ENCODE results near the gene ARHGAP18. TPM values are rescaled to one million over a fixed set of nuclear protein-coding genes. Genes with fewer than 3 reads are reported as not detected.
A peak's percentile ranks its signal among the peaks of the same experiment; 100 is the strongest.

The ARHGAP18 gene
- total RNA-seq, 3 donors from 2014 or later (not counting 1 experiment from before 2014, with no cell fraction given) = 11.5 to 12.5 (median 11.8) TPM

GRCh38 chr6:129601323-129601722, 108.7 kb downstream of the ARHGAP18 start:
- Mint-ChIP-seq H3K4me1 (no peaks in the 10 kb centered on the region), H3K36me3 (no peaks in the 10 kb centered on the region), H3K9me3 (no peaks in the 10 kb centered on the region), H3K27ac (no peak overlapping the region), H3K4me3 (no peak overlapping the region), H3K27me3 (ENCODE audit: low read depth in 2 of 2) (no peaks in the 10 kb centered on the region)
- Histone ChIP-seq H3K4me3 (ENCODE audit: low read length) (no peak overlapping the region), H3K4me1 (ENCODE audit: control insufficient read depth, insufficient read depth, low read length) (no peaks in the 10 kb centered on the region), H3K27me3 (ENCODE audit: control insufficient read depth, insufficient read depth, low read length) (no peaks in the 10 kb centered on the region), H3K9me3 (ENCODE audit: control insufficient read depth, insufficient read depth, low read length) (no peaks in the 10 kb centered on the region), H3K36me3 (ENCODE audit: control insufficient read depth, insufficient read depth, low read length) (peaks cover 5% of the 10 kb centered on the region), H3K27ac (ENCODE audit: low read length) (no peak overlapping the region)
- intact Hi-C loops (cut with micrococcal nuclease) = no loop called here
- ATAC-seq (no peak), DNase-seq (no peak)
- no peak for TF ChIP-seq CTCF (IDR thresholded peaks at IDR 0.05)
- 92% methylated on average over 2 of the region's 3 CpGs for WGBS (ENCODE audit: insufficient coverage)

GRCh38 chr6:129599467-129599866, 110.5 kb downstream of the ARHGAP18 start:
- no peak for ATAC-seq
- intact Hi-C loops (cut with micrococcal nuclease) = no loop called here

GRCh38 chr6:129598244-129599187, 111.5 kb downstream of the ARHGAP18 start:
- ATAC-seq (peak; percentile 87 to 98 (median 94)), DNase-seq (peak in 1 of 2 donors; percentile 84)
- H3K4me3 Mint-ChIP-seq = no peak overlapping the region
- H3K27me3 ChIP-seq (ENCODE audit: control insufficient read depth, insufficient read depth, low read length) = no peaks in the 10 kb centered on the region
- H3K27ac Mint-ChIP-seq = no peak overlapping the region
- peak; percentile 87 for TF ChIP-seq CTCF (IDR thresholded peaks at IDR 0.05)
- H3K9me3 Mint-ChIP-seq = no peaks in the 10 kb centered on the region
- no peaks in the 10 kb centered on the region for H3K9me3 ChIP-seq (ENCODE audit: control insufficient read depth, insufficient read depth, low read length)
- H3K27ac ChIP-seq (ENCODE audit: low read length) = no peak overlapping the region
- H3K4me1 ChIP-seq (ENCODE audit: control insufficient read depth, insufficient read depth, low read length) = no peaks in the 10 kb centered on the region
- intact Hi-C loops (cut with micrococcal nuclease) = loop anchor here (1.0 kb wide), 4 partner anchors 132 to 423 kb away; no protein-coding TSS in a partner anchor
- H3K36me3 Mint-ChIP-seq = no peaks in the 10 kb centered on the region
- 23% methylated on average over 2 of the region's 6 CpGs for WGBS (ENCODE audit: insufficient coverage)
- no peaks in the 10 kb centered on the region for H3K4me1 Mint-ChIP-seq
- no peak overlapping the region for H3K4me3 ChIP-seq (ENCODE audit: low read length)
- H3K27me3 Mint-ChIP-seq (ENCODE audit: low read depth in 2 of 2) = no peaks in the 10 kb centered on the region
- H3K36me3 ChIP-seq (ENCODE audit: control insufficient read depth, insufficient read depth, low read length) = peaks cover 2% of the 10 kb centered on the region

More at GRCh38 chr6:129599467-129599866, 110.5 kb downstream of the ARHGAP18 start:
- WGBS (ENCODE audit: insufficient coverage) = 90% methylated on average over 5 of the region's 5 CpGs
- Mint-ChIP-seq H3K36me3 (no peaks in the 10 kb centered on the region), H3K27ac (no peak overlapping the region), H3K9me3 (no peaks in the 10 kb centered on the region), H3K4me3 (no peak overlapping the region), H3K27me3 (ENCODE audit: low read depth in 2 of 2) (no peaks in the 10 kb centered on the region), H3K4me1 (no peaks in the 10 kb centered on the region)
- Histone ChIP-seq H3K4me3 (ENCODE audit: low read length) (no peak overlapping the region), H3K27me3 (ENCODE audit: control insufficient read depth, insufficient read depth, low read length) (no peaks in the 10 kb centered on the region), H3K4me1 (ENCODE audit: control insufficient read depth, insufficient read depth, low read length) (no peaks in the 10 kb centered on the region), H3K9me3 (ENCODE audit: control insufficient read depth, insufficient read depth, low read length) (no peaks in the 10 kb centered on the region), H3K27ac (ENCODE audit: low read length) (no peak overlapping the region), H3K36me3 (ENCODE audit: control insufficient read depth, insufficient read depth, low read length) (peaks cover 2% of the 10 kb centered on the region)
- DNase-seq = no peak
- no peak for TF ChIP-seq CTCF (IDR thresholded peaks at IDR 0.05)
